ENCODE measurements around the gene SLC47A2.

DNA sequence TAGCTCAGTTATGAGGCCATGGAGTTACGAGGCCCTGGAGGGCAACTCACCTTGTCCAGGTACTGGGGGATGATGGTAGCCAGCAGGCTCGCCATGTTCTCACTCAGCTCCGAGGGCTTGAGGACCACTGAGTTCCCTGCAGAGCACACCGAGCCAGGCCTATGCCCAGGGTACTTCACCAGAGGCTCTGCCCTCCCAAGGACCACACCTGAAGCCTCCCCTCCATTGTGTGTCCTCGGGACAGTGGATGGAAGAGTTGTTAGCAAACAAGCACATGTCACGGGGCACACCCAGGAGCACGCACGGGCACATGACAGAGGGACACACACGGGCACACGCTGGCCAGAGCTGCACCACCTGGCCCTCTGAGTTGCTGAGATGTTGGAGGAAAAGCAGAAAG, 26.1 kb upstream of the SLC47A2 start:
- TF ChIP-seq SMC3 (conservative IDR thresholded peaks at IDR 0.05; ENCODE audit: insufficient read depth, low read depth, low read length) (no peak), ZNF12 (CRISPR knock-in tag; IDR thresholded peaks at IDR 0.05) (no peak), ZBTB8A (IDR thresholded peaks at IDR 0.05; ENCODE audit: partially characterized antibody) (no peak), CTBP1 (IDR thresholded peaks at IDR 0.05; ENCODE audit: borderline replicate concordance) (no peak), TEAD2 (tag; IDR thresholded peaks at IDR 0.05) (no peak), SP1 (CRISPR knock-in tag; IDR thresholded peaks at IDR 0.05) (no peak), IRF2 (CRISPR knock-in tag; IDR thresholded peaks at IDR 0.05) (no peak), SMAD4 (CRISPR knock-in tag; conservative IDR thresholded peaks at IDR 0.05) (no peak)
- TF ChIP-seq, protein P1, sequence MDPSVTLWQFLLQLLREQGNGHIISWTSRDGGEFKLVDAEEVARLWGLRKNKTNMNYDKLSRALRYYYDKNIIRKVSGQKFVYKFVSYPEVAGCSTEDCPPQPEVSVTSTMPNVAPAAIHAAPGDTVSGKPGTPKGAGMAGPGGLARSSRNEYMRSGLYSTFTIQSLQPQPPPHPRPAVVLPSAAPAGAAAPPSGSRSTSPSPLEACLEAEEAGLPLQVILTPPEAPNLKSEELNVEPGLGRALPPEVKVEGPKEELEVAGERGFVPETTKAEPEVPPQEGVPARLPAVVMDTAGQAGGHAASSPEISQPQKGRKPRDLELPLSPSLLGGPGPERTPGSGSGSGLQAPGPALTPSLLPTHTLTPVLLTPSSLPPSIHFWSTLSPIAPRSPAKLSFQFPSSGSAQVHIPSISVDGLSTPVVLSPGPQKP (CRISPR knock-in tag; IDR thresholded peaks at IDR 0.05): no peak
